HFF-Myc (cell line): Measurements from ENCODE around the gene HSPG2.

Experiments used
- DNase-seq: peaks from one replicate; pipeline ENCODE4 v3.0.0-alpha.2; 2011; ENCODE audit warnings: low read depth; ENCODE audit errors: extremely low read depth
- H3K4me3 ChIP-seq: replicated peaks from 2 replicates; pipeline ENCODE4 v1.5.1; 2011; ENCODE audit warnings: low read depth, mild to moderate bottlenecking, control low read depth, low read length
- TF ChIP-seq, protein P1 (sequence below): IDR thresholded peaks from 2 replicates; pipeline ENCODE4 v1.5.1; 2012; ENCODE audit warnings: mild to moderate bottlenecking, low read depth, low read length, control low read depth; ENCODE audit errors: missing control alignments

The HSPG2 gene

DNA sequence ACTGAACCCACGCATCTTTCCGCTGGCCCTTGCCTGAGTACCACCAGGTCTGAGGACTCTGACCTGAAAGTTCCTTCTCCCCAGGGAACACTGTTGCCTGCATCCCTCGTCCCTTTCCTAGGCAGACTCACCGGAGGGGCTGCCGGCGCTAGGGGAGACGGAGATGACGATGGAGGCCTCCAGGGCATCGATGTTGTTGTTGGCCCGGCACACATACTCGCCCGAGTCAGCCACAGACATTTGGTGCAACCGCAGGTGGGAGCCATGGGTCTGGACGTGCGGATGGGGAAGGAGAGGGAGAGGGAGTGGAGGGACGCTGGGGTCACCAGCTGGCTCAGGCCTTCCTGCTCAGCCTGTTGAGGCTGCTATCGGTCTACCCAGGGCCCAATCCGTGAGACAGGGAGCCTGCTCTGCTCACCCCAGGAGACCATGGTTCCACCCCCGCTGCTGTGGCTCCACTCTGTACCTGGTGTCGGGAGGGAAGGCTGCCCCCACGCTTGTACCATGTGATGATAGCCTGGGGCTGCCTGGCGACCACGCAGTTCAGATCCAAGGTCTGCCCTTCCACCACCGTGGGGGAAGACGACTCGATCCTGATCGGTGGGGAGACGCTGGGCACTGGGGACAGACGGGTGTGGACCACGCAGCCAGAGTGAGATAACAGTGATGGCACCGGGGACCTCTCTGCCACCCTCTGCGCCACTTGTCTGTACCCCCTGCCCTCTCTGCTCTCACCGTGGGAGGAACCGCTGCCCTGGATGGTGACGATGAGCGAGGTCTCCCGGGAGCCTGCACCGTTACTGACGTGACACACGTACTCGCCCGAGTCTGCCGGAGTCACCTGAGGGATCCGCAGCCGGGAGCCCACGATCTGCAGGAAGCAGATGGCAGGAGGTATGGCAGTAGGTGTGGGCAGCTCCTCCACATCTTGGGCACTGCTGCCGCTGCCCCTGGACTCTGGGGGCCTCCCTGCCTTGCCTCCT is 89.6 kb downstream of the HSPG2 start:
- no peak for DNase-seq
- no peak overlapping the region for H3K4me3 ChIP-seq
- TF ChIP-seq, protein P1, sequence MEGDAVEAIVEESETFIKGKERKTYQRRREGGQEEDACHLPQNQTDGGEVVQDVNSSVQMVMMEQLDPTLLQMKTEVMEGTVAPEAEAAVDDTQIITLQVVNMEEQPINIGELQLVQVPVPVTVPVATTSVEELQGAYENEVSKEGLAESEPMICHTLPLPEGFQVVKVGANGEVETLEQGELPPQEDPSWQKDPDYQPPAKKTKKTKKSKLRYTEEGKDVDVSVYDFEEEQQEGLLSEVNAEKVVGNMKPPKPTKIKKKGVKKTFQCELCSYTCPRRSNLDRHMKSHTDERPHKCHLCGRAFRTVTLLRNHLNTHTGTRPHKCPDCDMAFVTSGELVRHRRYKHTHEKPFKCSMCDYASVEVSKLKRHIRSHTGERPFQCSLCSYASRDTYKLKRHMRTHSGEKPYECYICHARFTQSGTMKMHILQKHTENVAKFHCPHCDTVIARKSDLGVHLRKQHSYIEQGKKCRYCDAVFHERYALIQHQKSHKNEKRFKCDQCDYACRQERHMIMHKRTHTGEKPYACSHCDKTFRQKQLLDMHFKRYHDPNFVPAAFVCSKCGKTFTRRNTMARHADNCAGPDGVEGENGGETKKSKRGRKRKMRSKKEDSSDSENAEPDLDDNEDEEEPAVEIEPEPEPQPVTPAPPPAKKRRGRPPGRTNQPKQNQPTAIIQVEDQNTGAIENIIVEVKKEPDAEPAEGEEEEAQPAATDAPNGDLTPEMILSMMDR, result no peak

DNA sequence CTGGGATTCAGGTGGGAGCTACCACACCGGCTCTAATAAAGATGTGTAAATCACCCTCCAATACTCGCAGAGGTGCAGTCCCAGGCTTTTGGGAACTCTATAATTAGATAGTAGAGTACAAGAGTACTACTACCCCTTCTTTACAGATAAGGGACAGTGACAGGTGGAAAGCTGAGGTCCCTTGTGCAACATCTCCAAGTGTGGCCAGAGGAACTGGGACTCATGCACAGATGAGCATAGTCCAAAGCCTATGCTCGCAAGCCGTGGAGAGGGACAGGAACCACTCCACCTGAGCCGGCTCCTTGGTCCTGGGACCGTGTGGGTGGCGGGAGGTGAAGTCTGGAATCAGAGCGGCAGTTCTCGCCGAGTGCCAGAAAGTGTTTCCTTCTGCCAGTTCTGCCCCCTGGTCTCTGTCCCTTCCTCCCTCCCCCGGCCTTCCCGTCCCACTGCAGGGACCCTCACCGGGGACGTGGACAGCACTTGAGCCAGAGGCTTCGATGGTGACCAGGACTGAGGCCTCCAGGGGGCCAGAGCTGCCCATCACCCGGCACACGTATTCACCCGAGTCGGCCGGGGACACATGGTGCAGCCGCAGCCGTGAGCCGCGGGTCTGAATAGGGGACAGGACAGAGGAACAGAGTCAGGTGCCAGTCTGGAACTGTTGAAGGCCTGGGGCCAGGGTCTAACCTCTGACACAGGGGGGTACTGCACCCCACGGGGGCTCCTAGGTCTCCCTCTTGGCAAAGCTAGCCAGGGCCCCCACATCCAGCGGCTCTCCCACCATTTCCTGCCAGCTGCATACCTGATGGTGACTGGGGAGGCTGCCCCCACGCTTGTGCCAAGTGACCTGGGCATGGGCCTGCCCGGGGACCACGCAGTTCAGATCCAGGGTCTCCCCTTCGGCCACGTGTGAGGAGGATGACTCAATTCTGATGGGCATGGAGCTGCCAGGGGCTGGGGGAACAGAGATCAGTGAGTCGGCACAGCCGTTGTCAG is 91.2 kb downstream of the HSPG2 start:
- DNase-seq, result no peak
- TF ChIP-seq, protein P1, result no peak
- H3K4me3 ChIP-seq, result no peak overlapping the region

DNA sequence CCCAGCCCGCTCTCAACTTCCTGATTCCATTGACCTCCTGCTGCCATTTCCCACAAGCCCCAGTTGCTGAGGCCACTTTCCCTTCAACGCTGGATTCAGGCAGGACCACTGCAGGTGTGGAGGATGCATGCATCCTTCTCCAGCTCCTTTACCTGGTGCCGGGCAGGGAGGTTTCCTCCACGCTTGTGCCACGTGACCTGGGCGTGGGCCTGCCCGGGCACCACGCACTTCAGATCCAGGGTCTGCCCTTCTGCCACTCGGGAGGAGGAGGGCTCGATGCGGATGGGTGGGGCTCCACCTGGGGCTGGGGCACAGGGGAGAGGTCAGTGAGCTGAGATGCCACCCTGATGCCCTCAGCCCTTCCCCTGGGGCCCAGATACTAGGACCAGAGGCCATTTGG is 93.1 kb downstream of the HSPG2 start:
- H3K4me3 ChIP-seq, result no peak overlapping the region
- no peak for DNase-seq
- TF ChIP-seq, protein P1, result no peak

DNA sequence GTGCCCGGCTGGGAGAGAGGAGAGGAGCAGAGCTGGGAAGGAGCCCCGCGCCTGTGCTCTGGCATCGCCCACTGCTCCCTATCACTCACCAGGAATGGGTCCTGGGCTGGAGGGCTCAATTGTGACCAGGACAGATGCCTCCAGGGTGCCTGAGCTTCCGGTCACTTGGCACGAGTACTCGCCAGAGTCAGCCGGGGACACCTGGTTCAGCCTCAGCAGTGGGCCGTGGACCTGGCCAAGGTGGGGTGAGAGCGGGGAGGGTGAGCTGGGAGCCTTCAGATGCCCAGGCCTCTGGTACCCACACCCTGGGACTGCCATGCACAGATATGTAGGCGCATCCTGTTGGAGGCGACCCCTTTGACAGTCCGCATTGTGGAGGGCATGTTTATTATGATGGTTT is 93.9 kb downstream of the HSPG2 start:
- no peak overlapping the region for H3K4me3 ChIP-seq
- TF ChIP-seq, protein P1, result no peak
- no peak for DNase-seq

DNA sequence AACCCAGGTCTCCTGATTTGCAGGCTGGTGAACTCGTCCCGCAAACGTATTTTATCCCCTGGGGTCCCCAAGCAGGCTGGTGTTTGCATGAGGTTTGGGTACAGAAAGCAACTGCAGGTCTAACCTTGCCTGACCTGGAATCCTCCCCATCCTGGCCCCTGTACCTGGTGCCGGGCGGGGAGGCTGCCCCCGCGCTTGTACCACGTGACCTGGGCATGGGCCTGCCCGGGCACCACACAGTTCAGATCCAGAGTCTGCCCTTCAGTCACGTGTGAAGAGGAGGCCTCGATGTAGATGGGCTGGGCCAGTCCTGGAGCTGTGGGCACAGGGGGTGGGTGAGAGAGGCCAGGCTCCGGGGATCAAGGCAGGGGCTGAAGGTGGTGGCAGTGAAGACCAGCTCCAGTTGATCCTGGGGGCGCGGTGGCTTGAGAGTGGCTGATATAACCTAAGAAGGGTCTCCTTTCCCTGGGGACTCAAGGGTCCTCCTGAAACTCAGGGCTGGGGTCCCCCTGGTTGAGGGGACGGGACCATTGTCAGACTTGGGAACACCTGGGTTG is 94.4 kb downstream of the HSPG2 start:
- TF ChIP-seq, protein P1, result no peak
- H3K4me3 ChIP-seq, result no peak overlapping the region
- no peak for DNase-seq

DNA sequence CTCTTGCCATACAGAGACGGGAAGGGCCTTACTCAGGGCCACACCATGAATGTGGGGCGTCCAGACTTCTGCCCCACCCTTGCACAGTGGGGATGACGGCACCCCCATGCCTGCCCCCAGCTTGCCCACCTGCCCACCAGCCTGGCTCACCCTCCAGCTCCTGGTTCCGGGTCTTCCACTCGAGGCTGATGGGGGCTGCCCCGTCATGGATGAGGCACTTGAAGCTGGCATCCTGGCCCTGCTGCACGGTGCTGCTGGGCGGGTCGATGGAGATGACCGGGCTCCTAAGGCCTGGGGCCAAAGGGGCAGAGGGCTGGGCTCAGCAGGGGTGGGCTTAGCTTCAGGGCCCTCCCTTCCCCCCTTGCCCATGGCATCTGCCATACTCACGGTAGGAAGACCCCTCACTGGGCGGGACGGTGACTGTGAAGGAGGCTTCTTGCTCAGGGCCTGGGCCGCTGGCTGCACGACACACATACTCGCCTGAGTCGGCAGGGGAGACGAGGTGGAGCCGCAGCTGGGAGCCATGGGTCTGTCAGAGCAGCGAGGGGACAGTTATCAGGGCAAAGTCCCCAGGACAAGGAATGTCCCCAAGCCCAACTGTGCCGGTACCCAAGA is 95.2 kb downstream of the HSPG2 start:
- no peak for DNase-seq
- TF ChIP-seq, protein P1, result no peak
- no peak overlapping the region for H3K4me3 ChIP-seq
